EH (cell line): ENCODE measurements around the gene CPEB1.
"Not testable (repeated sequence)": the region's sequence is repeated elsewhere in the genome, so short reads cannot be mapped to it uniquely, and the experiment has no call there.

ENCODE experiments used
- DNase-seq: peaks from one replicate; pipeline ENCODE4 v3.0.0-alpha.2; 2015; ENCODE audit warnings: low read depth

Gene CPEB1

DNA sequence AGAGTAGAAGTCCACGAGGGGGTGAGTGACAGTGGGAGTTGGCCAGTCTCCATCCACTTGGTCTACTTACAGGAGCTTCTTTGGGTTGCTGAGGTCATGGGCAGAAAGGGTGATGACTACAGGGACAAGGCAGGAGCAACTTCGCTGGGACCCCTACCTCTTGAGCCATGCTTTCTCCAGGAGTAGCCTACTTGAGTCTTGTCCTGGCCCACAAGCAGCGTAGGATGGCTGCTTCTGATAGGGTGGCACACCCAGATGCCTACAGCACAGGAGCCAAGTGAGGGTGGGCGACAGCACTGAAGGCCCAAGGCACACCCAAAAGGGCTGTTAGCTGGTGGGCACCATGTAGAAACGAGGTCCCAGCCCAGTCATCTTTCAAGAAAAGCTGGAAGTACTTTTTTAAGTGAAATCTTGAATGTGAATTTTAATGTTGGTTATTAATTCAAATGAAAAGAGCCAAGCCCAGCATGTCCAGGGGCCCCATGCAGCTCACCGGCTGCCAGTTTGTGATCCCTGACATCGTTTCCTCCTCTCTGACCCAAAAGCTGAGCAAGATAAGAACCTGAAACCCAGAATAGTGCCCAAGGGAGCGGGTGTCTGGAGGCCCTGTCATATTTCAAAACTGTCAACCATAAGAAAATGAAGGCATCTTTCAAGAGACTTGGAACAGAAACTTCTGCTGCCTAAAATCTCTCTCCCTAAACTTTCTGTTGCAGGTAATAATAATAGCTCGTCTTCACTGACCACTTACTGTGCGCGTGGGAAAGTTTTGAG lies 2.2 kb upstream of the CPEB1 start:
- DNase-seq = no peak

DNA sequence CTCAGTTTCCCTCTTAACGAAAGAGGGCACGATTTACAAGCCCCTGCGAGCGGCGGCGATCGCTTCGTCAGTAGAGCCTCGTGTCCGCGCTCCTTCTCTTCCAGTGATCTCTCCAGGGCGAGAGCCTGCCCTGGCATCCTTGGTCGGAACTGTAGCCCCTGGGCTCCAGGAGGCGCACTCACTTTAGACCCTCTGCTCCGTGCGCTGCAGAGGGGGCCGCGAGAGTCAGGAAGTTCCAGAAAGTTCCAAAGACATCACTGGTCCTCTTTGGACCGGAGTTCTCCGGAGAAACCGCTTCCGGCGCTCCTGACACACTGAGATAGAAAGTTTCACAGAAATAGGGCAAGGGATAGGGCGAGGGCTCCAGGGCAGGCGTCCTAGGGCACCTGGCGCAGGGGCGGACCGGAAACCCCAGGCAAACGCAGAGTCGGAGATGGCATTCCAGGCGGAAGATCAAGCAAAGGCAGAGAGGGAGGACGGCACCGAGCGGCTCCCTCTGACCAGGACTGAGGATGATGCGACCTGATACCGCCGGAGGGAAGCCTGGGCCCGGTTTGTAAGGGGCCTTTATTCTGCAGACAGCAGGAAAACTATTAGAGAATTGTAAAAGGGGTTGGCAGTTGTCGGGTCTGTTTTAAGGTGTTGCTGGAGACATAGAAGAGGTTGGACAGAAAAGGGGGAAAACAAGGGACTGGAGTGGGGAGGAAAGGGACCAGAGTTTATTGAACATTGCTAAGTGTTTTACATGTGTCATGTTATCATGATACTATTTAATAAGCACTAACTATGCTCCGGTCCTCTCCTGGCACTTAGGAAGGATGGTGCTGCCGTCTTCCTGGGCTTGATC lies 1.3 kb upstream of the CPEB1 start:
- DNase-seq = no peak

DNA sequence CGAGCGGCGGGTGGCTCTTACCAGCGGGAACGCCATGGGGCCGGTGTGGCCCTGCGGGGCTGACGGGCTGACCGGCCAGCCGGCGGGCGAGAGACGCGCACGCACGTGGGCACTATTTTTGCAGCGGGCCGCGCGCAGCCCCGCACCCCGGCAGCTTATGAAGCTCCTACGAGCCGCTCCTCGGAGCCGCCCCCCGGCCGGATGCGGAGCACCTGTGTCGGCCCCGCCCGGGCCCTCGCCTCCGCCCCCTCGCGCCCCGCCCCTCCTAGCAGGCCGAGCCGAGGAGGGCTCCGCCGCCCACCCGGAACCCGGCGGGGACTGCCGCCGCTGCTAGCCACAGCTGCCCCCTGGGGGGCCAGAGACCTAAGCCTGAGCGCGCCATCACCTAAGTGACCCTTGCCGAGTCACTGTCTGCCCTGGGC lies 683 bp upstream of the CPEB1 start:
- DNase-seq = no peak

DNA sequence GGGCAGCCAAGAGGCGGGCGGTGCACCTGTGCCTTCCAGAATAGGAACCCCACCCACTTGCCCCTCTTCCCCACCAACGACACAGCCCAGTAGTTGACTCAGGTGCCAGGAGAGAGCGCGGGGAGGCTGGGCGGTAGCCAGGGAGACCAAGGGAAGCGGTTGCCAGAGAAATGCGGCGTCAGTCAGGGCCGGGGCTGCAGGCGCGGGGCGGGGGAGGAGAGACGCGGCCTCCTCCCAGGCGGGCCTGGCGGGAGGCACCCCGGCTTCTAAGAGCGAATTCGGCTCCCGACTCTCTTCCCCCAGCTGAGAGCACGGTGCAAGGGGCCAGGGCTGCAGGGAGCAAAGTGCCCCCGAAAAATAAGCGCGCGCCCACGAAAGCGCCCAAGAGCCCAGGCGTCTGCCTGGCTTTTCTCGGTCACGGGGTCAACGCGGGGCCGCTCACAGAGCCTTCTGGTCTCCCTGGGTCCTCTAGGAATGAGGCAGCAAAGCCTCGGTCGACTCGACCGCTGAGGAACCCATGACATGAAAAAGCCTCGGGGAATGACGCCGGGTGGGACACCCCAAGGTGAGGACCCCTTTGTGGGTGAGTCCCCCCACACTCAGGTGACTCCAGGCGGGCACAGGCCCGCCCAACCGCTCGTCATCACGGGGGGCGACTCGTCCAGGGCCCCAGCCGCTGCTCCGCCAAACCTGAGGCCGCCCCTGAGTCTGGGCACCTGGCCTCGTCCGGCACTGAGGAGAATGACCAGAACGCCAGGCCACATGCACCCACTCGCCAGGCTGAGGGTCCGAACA lies 716 bp downstream of the CPEB1 start:
- no peak for DNase-seq

DNA sequence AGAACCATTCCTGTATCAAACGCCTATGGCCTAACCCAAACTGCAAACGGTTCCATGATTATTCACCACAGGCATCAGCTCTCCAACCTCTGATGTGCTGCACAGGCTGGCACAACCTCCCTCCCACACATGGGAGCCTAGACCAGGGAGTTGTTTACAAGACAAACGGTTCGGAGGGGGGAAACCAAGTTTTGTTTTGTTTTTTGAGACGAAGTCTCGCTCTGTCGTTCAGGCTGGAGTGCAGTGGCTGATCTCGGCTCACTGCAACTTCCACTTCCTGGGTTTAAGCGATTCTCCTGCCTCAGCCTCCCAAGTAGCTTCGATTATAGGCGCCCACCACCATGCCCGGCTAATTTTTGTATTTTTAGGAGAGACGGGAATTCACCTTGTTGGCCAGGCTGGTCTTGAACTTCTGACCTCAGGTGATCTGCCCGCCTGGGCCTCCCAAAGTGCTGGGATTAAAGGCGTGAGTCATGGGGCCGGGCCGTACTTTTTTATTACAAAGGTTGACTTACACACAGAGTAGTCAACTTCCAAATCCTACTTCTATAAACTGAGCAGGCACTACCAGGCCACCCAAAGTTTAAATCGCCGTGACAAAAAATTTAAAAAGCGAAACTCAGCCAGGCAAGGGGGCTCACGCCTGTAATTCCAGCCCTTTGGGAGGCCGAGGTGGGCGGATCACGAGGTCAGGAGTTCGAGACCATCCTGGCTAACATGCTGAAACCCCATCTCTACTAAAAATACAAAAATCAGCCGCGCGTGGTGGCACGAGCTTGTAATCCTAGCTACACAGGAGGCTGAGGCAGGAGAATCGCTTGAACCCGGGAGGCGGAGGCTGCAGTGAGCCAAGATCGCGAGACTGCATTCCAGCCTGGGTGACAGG lies 2.0 kb downstream of the CPEB1 start:
- not testable (repeated sequence) for DNase-seq

DNA sequence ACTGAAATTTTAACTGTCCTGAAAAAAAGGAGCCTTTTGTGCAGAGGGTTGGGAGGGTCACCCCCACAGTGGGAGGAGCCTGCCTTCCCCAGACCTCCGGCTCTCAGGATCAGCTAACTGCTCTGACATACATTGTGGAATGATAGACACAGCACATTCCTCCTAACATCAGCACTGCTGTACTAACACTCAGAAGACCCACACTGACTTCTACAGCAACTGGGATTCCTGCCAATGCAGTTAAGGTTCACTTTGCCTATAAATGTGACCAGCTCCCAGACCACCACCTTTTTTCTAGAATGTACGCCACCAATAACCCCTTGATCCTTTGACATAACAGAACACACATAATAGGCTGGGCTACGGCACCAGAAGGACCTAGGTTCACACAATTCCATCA lies 3.2 kb downstream of the CPEB1 start:
- no peak for DNase-seq

DNA sequence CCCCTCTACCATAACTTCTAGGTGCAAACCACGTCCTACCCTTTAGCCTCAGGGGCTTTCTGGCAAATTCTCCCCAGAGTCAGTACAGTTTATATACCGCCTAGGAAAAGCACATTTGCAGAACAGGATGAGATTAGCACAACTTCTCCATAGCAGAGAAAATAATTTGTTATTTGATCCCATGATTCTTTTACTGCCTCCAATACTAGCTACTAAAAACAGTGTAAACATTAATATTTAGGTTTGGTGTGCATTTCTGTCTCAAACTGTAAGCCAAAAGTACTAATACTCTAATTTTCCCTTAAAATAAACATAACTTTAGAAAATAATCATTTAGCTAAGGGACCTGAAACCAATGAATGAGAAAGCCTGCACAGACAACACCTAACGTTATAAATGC lies 4.5 kb downstream of the CPEB1 start:
- no peak for DNase-seq

DNA sequence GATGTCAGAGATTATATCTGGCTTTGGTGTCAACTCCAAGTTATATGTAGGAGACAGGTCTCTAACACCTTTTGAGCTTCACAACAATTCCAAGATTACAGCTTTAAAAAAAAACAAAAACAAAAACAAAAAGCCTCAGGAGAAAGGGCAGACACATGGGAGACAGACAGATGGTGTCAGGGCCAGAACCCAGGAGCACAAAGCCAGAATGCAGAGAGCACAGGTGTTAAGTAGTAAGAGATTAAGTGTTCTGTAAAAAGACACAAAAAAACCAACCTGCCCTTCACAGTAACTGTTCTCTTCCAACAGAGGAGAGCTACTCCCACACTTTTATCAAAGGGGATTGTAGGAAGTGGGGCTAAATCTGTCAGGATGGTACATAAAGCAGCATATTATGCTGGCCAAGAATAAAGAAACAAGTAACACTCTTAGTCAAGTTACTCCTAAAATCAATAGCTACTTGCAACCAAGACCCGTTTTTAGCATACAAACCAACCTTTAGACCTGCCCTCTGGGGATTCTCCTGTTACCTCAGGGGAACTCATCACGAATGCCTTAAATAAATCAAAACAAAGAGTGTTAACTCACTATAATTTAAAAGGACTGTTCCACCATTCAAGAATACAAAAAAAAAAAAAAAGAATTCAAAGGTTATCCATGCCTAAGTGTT lies 5.9 kb downstream of the CPEB1 start:
- DNase-seq = no peak

DNA sequence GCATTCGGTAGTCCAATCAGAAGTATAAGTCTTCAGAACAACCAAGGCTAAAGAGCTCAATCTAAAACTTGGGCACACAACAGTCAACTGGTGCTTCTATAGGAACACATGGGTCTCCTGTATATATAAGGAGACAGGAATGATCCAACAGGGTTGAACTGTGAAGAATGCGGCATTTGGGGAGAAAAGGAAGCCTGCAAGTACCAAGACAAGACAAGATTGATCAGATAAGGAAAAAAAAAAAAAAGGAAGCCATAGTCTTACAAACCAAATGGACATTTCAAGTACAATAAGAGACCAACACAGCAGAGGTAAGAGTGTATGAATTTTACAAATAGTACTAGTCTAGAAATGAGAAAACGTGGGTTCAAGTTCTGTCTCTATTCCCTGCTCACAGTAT lies 6.5 kb downstream of the CPEB1 start:
- DNase-seq = no peak

DNA sequence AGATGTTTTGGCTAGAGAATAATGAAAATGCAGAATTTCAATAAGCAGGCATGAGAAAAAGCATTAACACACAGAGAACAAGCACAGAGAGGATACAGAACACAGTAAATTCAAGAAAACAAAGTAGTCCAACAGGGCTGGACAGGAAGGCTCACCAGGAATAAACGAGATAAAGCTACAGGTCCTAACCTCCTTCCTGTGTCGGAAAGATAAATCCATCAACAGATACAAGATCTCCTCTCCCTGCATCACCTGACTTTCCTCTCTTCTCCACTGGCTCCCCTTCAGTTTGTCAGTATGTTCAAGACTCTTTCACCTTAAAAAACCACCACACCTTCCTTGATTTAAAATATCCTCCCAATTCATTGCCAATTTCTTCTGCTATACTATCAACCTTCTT lies 11.4 kb downstream of the CPEB1 start:
- no peak for DNase-seq

DNA sequence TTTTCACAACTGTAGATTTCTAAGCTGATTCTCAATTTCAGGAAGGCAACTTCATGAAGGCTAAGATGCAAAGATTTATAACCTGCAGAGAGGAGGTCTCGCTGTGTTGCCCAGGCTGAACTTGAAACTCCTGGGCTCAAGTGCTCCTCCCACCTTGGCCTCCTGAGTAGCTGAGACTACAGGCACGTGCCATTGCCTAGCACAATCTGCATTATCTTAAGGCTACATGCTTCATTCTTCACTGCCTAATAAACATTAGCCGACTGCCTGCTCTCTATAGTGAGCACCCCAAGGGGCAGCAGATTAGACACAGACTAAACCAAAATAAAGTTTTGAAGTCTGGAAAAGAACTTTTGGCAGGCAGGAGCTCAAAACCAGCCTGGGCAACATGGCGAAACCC lies 17.1 kb downstream of the CPEB1 start:
- DNase-seq = no peak

DNA sequence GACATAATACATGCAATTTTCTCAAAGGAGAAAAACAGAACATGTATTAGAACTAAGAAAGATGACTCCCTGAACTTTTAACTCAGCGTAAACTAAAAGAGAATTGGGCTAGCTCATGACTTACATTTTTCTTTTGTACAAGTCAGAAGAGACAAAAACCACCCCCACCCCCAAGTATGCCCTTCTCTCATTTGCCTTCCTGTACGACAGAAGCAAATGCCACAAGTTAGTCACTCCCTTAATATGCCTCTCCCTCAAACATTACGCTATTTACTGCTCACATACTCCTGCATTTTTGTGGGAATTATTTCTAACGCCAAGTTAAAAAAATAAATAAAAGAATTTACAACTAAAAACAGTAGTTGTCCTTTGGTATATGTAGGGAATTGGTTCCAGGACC lies 22.0 kb downstream of the CPEB1 start:
- DNase-seq = peak; percentile 27

DNA sequence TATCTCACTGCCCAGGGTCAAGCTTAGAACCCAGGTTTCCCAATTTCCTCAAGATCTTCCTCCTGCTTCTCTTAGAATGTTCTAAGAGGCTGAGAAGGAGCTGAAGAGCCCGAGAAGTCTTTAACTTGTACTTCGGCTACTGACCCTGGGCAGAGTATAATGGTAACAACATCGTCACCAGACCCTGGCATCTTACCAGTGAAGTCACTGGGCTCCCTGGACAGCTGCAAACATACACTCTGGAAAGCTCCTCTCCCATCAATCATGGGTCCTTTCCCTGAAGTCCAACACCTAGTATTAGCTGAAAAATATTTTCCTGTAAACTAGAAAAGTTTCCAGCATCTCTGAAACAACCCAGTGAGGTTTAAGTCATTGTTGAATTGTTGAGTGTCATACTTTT lies 22.7 kb downstream of the CPEB1 start:
- no peak for DNase-seq

DNA sequence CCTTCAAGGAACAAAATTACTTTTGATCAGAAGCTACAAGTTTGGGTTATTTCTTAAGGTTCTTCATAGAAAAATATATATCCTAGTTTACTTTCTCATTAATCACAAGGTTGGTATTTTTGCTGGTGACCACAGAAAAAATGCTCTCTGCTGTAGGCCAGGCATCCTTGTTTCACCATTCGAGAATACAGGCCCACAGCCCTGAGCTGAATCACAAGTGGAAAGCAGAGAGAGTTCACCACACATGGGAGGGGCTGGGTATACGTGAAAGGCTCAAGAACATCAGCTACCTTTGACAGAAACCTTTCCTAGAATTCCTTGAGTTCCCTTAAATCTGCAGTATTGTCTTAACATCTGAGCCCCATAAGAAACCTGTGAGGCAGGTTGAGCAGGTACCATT lies 23.2 kb downstream of the CPEB1 start:
- peak; percentile 19 for DNase-seq

DNA sequence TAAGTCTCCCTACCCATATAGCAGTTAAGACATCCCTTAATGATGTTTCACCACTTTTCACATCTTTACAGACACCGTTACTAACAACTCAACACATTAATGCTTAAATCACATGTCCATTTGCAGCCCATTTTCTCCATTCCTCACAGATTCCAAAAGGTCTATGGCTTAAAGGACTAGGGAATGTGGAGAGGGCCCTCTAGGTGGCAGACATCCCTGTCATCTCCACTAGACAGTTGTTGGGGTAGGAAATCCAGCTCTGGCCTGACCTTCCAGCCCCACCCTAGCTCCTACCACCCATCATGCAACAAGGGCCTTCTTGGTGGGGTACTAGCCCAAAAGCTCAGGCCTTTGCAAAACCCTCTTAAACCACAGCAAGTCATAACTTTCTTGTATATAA lies 25.2 kb downstream of the CPEB1 start:
- peak; percentile 7 for DNase-seq

DNA sequence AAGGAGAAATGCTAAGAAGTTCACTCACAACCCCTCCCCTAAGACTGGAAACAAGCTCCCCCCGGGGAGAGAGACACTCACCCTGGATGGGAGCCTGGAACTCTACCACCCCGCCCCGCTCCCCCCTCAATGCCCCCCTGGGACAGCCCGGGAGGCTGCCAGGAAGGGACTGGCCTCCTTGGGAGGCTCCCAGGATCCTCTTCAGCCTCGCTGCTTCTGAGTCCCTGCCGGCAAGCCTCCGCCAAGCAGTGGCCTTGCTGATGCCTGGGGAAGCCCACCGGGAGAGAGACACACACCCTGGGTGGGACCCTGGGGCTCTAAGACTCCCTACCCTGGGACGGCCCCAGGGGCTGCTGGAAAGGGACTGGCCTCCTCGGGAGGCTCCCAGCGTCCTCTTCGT lies 33.4 kb downstream of the CPEB1 start:
- no peak for DNase-seq

DNA sequence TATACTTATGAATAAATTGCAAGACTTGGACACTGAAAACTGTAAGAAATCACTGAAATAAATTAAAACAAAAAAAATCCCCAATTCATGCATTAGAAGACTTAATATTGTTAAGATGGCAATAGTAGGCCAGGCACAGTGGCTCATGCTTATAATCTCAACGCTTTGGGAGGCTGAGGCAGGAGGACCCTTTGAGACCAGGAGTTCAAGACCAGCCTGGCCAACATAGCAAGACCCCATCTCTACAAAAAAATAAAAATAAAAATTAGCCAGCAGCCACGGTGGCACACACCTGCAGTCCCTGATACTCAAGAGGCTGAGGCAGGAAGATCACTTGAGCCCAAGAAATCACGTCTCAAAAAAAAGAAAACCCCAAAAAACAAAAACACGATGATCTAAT lies 35.8 kb downstream of the CPEB1 start:
- DNase-seq = no peak

DNA sequence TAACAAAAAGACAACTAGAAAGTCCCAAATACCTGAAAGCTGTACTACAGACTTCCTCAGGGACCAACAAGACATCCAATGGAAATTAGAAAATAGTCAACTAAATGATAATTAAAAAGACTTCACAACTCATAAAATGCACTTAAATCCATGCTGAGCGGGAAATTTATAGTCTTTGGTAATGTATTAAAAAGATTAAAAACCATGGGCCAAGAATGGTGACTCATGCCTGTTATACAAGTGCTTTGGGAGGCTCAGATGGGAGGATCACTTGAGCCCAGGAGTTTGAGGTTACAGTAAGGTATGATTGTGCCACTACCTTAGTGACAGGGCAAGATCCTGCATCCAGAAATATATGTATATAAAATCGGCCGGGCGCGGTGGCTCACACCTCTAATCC lies 45.0 kb downstream of the CPEB1 start:
- DNase-seq = no peak

DNA sequence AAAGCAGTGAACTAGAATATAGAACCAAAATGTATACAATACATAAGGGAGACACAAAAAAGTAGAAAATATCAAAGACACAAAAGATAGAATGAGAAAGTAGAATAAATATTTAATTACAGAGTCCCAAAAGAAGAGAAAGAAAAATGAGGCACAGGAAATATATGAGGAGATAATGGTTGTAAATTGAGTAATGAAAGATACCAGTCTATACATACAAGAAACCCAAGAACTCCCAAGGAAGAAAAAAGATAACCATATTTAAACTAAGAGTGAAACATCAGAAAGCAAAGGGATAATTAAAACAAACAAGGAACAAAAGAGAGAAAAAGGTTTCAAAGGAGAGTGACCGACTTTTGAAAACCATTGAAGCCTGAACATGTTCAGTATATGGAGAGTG lies 47.3 kb downstream of the CPEB1 start:
- no peak for DNase-seq

DNA sequence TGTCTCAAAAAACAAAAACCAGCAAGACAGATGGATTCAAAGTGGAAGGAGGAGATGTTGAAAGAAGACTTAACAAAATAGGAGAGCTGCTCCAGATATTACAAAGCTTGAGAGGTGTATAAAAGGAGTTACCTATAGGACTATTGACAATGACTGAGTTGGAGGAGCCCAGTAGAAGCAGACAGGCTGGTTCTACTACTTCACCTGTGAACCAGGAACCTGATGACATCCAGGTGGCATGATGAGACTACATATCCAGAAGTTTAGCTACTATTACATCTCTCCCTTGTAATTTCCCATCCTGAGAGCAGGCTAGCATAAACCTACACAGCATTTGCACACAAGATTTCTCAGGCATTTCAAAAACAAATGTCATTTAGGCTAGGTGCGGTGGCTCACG lies 49.3 kb downstream of the CPEB1 start:
- no peak for DNase-seq

DNA sequence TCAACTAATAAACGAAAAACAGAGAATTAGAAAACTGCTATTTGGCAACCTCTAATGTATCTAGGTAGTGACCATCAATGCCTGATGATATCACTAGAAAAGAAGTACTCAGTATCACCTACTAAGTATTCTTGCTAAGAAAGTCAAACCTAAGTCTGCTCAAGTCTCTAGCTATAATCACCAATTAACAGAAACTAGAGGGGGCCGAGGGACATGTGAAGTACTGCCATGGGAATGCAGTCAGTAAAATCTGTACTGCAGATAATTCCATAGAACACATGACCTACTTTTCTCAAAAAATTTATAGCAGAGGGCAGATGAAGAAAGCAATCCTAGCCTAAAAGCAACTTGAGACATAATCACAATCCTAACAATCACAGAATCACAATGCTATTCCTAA lies 51.4 kb downstream of the CPEB1 start:
- DNase-seq = no peak
